Right atrium auricular region (tissue), 2 donors: Measurements from ENCODE around the gene APOA4. TPM values are rescaled to one million over a fixed set of nuclear protein-coding genes. Genes with fewer than 3 reads are reported as not detected.

Experiments used
- DNase-seq: peaks from one replicate; pipeline ENCODE4 v3.0.0-alpha.2; 2019; ENCODE audit warnings: low spot score
- H3K27ac ChIP-seq, 2 donors: fragments of 200-600 bp; sonication (generic); 1 replicate in 1 of 2; 2 replicates in 1 of 2; pipeline ENCODE4 v1.5.1; 2016 to 2019
- H3K27me3 ChIP-seq, 2 donors: fragments of 200-600 bp; sonication (generic); one replicate each; pipeline versions ENCODE4 v1.5.1 to v1.6.0; 2017 to 2019
- H3K36me3 ChIP-seq: fragments of 200-600 bp; sonication (generic); one replicate; pipeline ENCODE4 v1.5.1; 2016
- H3K4me1 ChIP-seq, 2 donors: fragments of 200-600 bp; sonication (generic); one replicate each; pipeline versions ENCODE4 v1.5.1 to v1.6.0; 2017 to 2019
- H3K4me3 ChIP-seq, 2 donors: fragments of 200-600 bp; sonication (generic); 1 replicate in 1 of 2; 2 replicates in 1 of 2; pipeline ENCODE4 v1.5.1; 2017 to 2019; ENCODE audit warnings: mild to moderate bottlenecking in 1 of 2, moderate library complexity in 1 of 2
- H3K9me3 ChIP-seq, 2 donors: fragments of 200-600 bp; sonication (generic); one replicate each; pipeline ENCODE4 v1.5.1; 2019
- CTCF ChIP-seq, 2 donors: fragments of 200-600 bp; sonication (generic); IDR thresholded peaks; one replicate each; pipeline ENCODE4 v1.5.1; 2019; ENCODE audit warnings: antibody characterized with exemption in 2 of 2
- total RNA-seq, 2 donors: library from RNA; depleted of rRNA; stranded (reverse); fragments of >200 nt; gene quantifications; one replicate each; pipeline ENCODE4 v1.1.0, GENCODE V29; 2016

APOA4 gene
- total RNA-seq, 2 donors from 2014 or later: not detected

- no peaks in the 10 kb centered on the region for H3K27me3 ChIP-seq
- H3K27ac ChIP-seq: no peak overlapping the region
- no peak for DNase-seq
- no peak overlapping the region for H3K4me3 ChIP-seq
- H3K9me3 ChIP-seq: no peaks in the 10 kb centered on the region
- TF ChIP-seq CTCF (IDR thresholded peaks at IDR 0.05): no peak
- peaks cover 71% of the 10 kb centered on the region for H3K36me3 ChIP-seq
- peaks cover 0 to 7% of the 10 kb centered on the region in 2 donors for H3K4me1 ChIP-seq
Measured at GRCh38 chr11:116861539-116861938, 38.4 kb upstream of the APOA4 start.

GRCh38 chr11:116860303-116860702, 37.2 kb upstream of the APOA4 start:
- Histone ChIP-seq H3K27ac (no peak overlapping the region), H3K27me3 (no peaks in the 10 kb centered on the region), H3K36me3 (peaks cover 71% of the 10 kb centered on the region), H3K4me1 (peaks cover 0 to 6% of the 10 kb centered on the region in 2 donors), H3K4me3 (no peak overlapping the region), H3K9me3 (no peaks in the 10 kb centered on the region)
- no peak for TF ChIP-seq CTCF (IDR thresholded peaks at IDR 0.05)
- DNase-seq: no peak

- Histone ChIP-seq H3K27me3 (no peaks in the 10 kb centered on the region), H3K4me1 (peaks cover 0 to 7% of the 10 kb centered on the region in 2 donors), H3K4me3 (no peak overlapping the region), H3K36me3 (peaks cover 73% of the 10 kb centered on the region), H3K27ac (no peak overlapping the region), H3K9me3 (no peaks in the 10 kb centered on the region)
- TF ChIP-seq CTCF (IDR thresholded peaks at IDR 0.05): no peak
- DNase-seq: no peak
Measured at GRCh38 chr11:116859175-116859574, 36.1 kb upstream of the APOA4 start.

- peaks cover 0 to 19% of the 10 kb centered on the region in 2 donors for H3K4me1 ChIP-seq
- H3K27me3 ChIP-seq: no peaks in the 10 kb centered on the region
- no peak overlapping the region for H3K4me3 ChIP-seq
- no peak for DNase-seq
- no peak for TF ChIP-seq CTCF (IDR thresholded peaks at IDR 0.05)
- H3K36me3 ChIP-seq: peaks cover 60% of the 10 kb centered on the region
- H3K27ac ChIP-seq: no peak overlapping the region
- no peaks in the 10 kb centered on the region for H3K9me3 ChIP-seq
Measured at GRCh38 chr11:116857936-116858335, 34.8 kb upstream of the APOA4 start.

- Histone ChIP-seq H3K9me3 (no peaks in the 10 kb centered on the region), H3K27me3 (no peaks in the 10 kb centered on the region), H3K4me1 (peaks cover 0 to 25% of the 10 kb centered on the region in 2 donors), H3K36me3 (peaks cover 54% of the 10 kb centered on the region), H3K27ac (no peak overlapping the region), H3K4me3 (no peak overlapping the region)
- no peak for DNase-seq
- TF ChIP-seq CTCF (IDR thresholded peaks at IDR 0.05): no peak
Measured at GRCh38 chr11:116857316-116857715, 34.2 kb upstream of the APOA4 start.

DNA sequence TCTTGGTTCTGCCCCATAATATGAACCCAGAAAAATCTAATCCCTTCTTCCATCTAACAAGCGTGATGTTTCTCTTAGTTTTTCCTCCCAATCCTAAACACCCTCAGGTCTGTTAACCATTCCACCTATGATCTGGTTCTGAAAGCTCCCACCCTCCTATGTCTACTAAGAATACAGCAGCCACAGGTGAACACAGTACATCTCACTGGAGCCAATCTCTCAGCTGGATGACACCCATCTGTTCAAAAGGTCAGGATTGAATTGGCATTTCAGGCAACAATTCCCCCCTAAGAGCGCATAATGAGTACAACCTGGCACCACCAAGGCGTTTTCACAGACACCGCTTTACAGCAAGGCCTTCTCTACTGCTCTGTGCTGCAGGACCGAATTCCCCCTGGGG, 33.3 kb upstream of the APOA4 start:
- H3K4me3 ChIP-seq: no peak overlapping the region

More for the DNA sequence above, 33.3 kb upstream of the APOA4 start:
- Histone ChIP-seq H3K27ac (no peak overlapping the region), H3K36me3 (peaks cover 45% of the 10 kb centered on the region), H3K4me1 (peaks cover 0 to 34% of the 10 kb centered on the region in 2 donors), H3K27me3 (no peaks in the 10 kb centered on the region), H3K9me3 (no peaks in the 10 kb centered on the region)
- no peak for TF ChIP-seq CTCF (IDR thresholded peaks at IDR 0.05)
- DNase-seq: no peak
